ENCODE data around the gene C5AR2.

GRCh38 chr19:47341734-47342133 lies 9.8 kb downstream of the C5AR2 start:
- no peak for TF ChIP-seq CTCF (IDR thresholded peaks at IDR 0.05; ENCODE audit: low read depth, low read length)
- no peak for TF ChIP-seq EZH2phosphoT487 (IDR thresholded peaks at IDR 0.05; ENCODE audit: low read depth)
